Amygdala (tissue), 56 donors: ENCODE measurements around the gene BCAR3.
"Not testable (repeated sequence)": the region's sequence is repeated elsewhere in the genome, so short reads cannot be mapped to it uniquely, and the experiment has no call there.

Experiments
- DNase-seq, 56 donors: peaks; one replicate each; lab custom pipeline; 2025; lab: John Stamatoyannopoulos, UW

BCAR3 gene

GRCh38 chr1:93690921-93691789, 9.5 kb upstream of the BCAR3 start:
- DNase-seq, result no peak

- no peak for DNase-seq
Observed at GRCh38 chr1:93690341-93690740, 8.7 kb upstream of the BCAR3 start.

GRCh38 chr1:93689521-93690223, 8.0 kb upstream of the BCAR3 start:
- no peak for DNase-seq

- no peak for DNase-seq
Observed at GRCh38 chr1:93687542-93687941, 5.9 kb upstream of the BCAR3 start.

GRCh38 chr1:93686504-93687250, 5.0 kb upstream of the BCAR3 start:
- no peak for DNase-seq

- no peak for DNase-seq
Observed at GRCh38 chr1:93685918-93686317, 4.3 kb upstream of the BCAR3 start.

- DNase-seq, result no peak
Observed at GRCh38 chr1:93683234-93683633, 1.6 kb upstream of the BCAR3 start.

- no peak for DNase-seq
Observed at GRCh38 chr1:93681989-93682412, 364 bp upstream of the BCAR3 start.

- peak in 42 of 56 donors; percentile 10 to 73 (median 45) for DNase-seq
Observed at GRCh38 chr1:93680420-93681100, 1.1 kb downstream of the BCAR3 start.

- no peak for DNase-seq
Observed at GRCh38 chr1:93680076-93680419, 1.6 kb downstream of the BCAR3 start.

- DNase-seq, result no peak
Observed at GRCh38 chr1:93679546-93679945, 2.1 kb downstream of the BCAR3 start.

- DNase-seq, result no peak
Observed at GRCh38 chr1:93678946-93679480, 2.6 kb downstream of the BCAR3 start.

GRCh38 chr1:93678491-93678890, 3.1 kb downstream of the BCAR3 start:
- no peak for DNase-seq

- DNase-seq, result no peak
Observed at GRCh38 chr1:93677729-93678128, 3.9 kb downstream of the BCAR3 start.

GRCh38 chr1:93676427-93676826, 5.2 kb downstream of the BCAR3 start:
- no peak for DNase-seq

GRCh38 chr1:93675931-93676330, 5.7 kb downstream of the BCAR3 start:
- DNase-seq, result no peak

- DNase-seq, result no peak
Observed at GRCh38 chr1:93675271-93675670, 6.4 kb downstream of the BCAR3 start.

GRCh38 chr1:93674071-93674470, 7.6 kb downstream of the BCAR3 start:
- not testable (repeated sequence) for DNase-seq

- no peak for DNase-seq
Observed at GRCh38 chr1:93673163-93673829, 8.3 kb downstream of the BCAR3 start.
